Thyroid gland (tissue), 4 donors: ENCODE data around the gene PRR13.

Source experiments
- POLR2A ChIP-seq, 2 donors: fragments of 450-650 bp; IDR thresholded peaks; one replicate each; pipeline ENCODE4 v1.6.1; 2017; ENCODE audit warnings: antibody characterized with exemption in 2 of 2, mild to moderate bottlenecking in 2 of 2, moderate library complexity in 1 of 2
- TF ChIP-seq, protein P1 (sequence below), 6 experiments: fragments of 200-600 bp in 3 of 6; fragments of 450-650 bp in 3 of 6; sonication (generic) in 3 of 6; IDR thresholded peaks; one replicate each; pipeline ENCODE4 v1.5.1; 2016 to 2019; ENCODE audit warnings: antibody characterized with exemption in 6 of 6, mild to moderate bottlenecking in 2 of 6, inconsistent platforms in 1 of 6, moderate library complexity in 1 of 6

DNA sequence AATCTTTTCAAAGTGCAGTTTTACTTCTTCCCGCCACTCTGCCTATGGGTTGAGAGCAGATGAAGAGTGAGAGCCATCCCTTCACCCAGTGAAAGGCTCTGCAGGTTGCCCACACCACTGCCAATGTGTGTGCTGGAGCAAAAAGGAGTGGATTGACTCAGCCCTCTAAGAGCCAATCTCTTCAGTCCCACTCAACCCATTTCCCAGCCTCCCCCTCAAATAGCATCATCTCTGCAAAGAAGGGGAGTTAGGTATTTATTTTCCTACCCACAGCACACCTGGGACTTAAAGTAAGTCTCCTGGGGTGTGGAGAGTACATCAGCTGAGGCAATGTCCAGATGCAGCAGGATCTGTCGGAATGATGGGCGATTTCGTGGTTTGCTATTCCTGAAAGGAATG, 42.4 kb downstream of the PRR13 start:
- no peak for TF ChIP-seq POLR2A (IDR thresholded peaks at IDR 0.05)
- TF ChIP-seq, protein P1, sequence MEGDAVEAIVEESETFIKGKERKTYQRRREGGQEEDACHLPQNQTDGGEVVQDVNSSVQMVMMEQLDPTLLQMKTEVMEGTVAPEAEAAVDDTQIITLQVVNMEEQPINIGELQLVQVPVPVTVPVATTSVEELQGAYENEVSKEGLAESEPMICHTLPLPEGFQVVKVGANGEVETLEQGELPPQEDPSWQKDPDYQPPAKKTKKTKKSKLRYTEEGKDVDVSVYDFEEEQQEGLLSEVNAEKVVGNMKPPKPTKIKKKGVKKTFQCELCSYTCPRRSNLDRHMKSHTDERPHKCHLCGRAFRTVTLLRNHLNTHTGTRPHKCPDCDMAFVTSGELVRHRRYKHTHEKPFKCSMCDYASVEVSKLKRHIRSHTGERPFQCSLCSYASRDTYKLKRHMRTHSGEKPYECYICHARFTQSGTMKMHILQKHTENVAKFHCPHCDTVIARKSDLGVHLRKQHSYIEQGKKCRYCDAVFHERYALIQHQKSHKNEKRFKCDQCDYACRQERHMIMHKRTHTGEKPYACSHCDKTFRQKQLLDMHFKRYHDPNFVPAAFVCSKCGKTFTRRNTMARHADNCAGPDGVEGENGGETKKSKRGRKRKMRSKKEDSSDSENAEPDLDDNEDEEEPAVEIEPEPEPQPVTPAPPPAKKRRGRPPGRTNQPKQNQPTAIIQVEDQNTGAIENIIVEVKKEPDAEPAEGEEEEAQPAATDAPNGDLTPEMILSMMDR (IDR thresholded peaks at IDR 0.05), result no peak
